ENCODE results near the gene RASA3. TPM values are rescaled to one million over a fixed set of nuclear protein-coding genes. Genes with fewer than 3 reads are reported as not detected.
"Not testable (repeated sequence)": the region's sequence is repeated elsewhere in the genome, so short reads cannot be mapped to it uniquely, and the experiment has no call there.

The RASA3 gene
- total RNA-seq, 1 experiment from 2014 or later = 13.2 TPM

DNA sequence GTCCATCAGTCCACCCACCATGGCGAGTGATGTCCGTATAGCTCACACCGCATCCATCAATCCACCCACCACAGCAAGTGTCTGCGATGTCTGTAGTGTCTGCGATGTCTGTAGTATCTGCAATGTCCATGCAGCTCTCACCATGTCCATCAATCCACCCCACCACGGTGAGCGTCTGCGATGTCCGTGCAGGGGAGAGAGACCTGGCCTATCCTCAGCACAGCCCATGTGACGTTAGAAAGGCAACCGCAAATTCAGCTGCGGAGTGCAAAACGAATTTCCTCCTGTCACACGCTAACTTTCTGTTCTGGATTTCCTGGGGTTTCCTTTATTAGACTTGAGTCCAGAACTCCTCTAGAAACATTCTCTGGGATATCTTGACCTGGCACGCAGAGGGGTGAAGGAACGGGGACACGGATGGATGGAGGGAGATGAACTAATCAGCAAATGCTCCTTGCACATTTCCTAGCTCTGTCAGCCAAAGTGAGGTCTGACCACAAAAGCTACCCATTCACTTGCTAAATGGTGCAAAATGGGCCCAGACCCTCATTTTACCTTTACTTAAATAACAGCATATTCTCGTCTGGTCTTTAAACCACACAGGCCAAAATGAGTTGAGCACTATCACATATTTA is 18.3 kb downstream of the RASA3 start:
- no peak for DNase-seq (ENCODE audit: low read depth)

- not testable (repeated sequence) for DNase-seq (ENCODE audit: low read depth)
Measured at GRCh38 chr13:114113395-114113794, 19.0 kb downstream of the RASA3 start.

DNA sequence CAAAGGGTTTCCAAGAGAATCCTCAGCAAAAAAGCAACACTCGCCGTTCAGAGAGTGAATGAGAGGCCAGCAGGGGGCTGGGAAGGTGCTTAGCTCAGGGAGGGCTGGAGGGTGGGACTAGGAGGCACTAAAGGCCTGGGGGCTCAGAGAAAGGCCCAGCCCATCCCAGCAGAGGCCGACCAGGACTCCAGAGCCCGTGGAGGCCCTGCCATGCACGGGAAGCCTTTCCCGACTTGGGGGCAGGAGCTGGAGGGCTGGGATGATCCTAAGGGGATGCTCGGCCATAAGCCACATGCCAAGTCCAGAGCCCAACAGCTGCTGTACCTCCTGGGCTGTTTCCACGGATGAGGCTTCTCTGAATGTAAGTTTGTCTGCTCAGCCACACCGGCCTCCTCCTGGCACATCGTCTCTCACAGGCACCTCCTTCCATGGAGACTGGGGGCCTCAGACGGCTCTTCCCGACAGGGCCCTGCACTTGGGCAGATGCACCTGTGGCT is 19.5 kb downstream of the RASA3 start:
- no peak for DNase-seq (ENCODE audit: low read depth)

DNA sequence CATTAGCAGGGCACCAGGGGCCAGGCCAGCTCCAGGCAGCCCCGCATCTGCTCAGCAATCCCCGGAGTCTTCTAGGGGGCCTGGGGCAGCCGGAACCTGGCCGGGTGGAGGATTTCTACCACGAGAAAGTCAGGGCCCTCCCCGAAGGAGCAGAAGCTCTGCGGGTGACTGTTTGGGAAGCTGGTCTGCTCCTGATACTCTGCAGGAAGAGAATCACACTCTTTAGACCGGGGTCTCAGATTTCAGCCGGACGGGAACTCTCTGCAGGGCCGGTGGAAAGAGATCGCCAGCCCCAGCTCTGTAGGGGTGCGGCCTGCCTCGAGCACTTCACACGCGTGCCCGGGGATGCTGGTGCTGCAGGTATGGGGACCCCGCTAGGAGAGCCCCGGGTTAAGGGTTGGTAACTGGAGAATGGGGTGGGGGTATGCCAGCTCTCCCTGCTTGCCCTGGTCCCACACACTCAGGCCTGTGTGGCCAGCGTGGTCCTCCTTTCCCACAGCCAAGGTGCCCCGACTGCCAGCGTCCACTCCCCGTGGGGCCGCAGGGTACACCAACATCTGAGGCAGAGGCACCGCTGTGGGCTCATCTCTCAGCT is 20.1 kb downstream of the RASA3 start:
- DNase-seq (ENCODE audit: low read depth) = no peak

- DNase-seq (ENCODE audit: low read depth) = no peak
Measured at GRCh38 chr13:114111577-114111976, 20.8 kb downstream of the RASA3 start.

GRCh38 chr13:114110830-114111189 is 21.6 kb downstream of the RASA3 start:
- not testable (repeated sequence) for DNase-seq (ENCODE audit: low read depth)

DNA sequence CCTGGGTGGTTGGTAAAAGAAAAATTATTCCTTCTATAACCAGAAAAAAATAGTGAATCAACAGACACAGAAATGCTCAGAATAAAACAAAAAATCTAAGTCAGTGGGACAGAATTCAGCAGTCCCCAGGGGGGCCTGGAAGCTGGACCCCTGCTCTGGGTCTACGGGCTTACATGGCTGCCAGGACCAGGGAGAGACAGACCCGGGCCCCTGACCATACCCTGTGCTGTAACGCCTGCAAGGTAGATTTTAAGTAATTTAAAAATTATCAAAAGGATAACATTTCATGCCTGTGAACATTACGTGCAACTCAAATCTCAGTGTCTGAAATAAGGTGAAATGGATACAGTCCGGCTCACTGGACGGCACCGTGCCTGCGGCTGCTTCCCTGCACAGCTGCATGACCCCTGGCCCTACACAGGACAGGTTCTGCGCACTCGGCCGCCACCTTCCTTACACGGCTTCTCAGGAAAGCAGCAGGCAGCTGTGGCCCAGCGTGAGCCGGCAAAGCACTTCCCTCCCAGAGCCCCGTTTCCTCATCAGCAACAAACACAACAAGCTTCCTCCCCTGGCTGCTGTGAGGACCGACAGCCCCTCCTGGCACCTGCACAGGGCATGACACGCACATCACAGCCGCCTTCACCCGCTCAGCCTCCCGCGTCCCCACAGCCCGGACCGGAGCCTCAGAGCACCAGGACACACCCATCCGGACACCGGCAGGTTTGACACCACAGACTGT is 22.2 kb downstream of the RASA3 start:
- no peak for DNase-seq (ENCODE audit: low read depth)

DNA sequence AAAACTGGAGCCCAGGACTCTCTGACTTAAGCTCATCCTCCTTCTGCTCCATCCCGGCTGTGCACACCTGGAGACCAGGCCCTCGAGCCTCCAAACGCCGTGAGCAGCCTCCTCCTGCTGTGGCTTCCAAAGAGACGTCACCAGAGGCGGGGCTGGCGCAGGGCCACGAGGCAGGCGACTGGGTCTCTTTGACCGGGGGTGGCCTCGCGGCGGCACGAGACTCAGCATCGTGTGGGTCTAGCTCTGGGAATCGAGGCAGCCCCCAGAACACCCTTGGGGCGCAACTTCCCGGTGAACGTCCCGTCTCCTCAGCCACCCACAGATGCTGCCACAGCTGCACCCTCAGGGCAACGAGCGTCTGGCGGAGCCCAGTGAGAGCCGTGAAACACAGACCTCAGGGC is 22.8 kb downstream of the RASA3 start:
- no peak for DNase-seq (ENCODE audit: low read depth)

- DNase-seq (ENCODE audit: low read depth) = no peak
Measured at GRCh38 chr13:114108894-114109293, 23.5 kb downstream of the RASA3 start.

- no peak for DNase-seq (ENCODE audit: low read depth)
Measured at GRCh38 chr13:114108141-114108761, 24.2 kb downstream of the RASA3 start.

DNA sequence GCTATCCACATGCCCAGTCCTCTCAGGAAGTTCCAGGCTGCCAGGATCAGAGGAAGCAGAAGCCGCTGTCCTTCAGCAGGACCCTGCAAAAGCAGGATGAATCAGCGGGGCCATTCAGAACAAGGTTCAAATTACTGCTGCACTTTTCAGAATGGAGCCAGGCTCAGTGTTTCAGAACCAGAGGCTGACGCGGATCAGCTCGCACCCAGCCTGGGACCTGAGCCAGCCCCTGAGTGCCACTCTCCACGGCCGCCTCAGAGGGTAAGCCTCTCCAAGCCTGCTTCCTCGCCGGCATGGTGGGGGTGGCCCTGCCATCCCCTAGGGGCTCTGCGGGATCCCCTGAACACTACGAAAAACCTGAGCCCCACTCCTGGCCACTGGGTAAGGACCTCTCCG is 24.7 kb downstream of the RASA3 start:
- peak; percentile 73 for DNase-seq (ENCODE audit: low read depth)

DNA sequence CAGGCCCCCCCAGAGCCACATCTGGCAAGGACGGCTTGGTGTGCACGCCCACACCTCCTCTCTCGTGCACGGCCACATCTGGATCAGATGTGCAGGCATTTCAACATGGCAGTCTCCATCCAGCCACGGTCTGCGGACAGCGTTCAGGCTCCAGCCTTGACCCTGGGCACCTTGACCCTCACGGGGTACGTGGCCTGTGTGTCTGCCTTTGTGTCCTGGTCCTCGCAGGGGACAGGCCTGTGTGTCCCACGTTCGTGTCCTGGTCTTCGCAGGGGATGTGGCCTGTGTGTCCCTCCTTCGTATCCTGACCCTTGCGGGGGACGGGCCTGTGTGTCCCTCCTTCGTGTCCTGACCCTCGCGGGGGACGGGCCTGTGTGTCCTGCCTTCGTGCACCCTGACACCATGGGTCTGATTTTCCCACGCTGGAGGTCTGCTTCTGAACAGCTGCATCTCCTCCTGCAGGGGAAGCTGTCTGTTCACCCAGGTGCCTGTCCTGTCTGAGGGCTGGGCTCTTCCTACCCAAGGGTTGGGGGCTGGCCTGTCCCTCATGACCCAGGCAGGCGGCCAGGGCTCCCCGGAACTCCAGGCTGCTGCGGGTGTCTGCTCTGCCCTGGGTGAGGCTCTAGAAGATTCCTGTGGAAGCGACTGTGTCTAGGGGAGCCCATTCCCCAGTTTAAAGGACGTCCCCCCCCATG is 25.3 kb downstream of the RASA3 start:
- DNase-seq (ENCODE audit: low read depth) = no peak

GRCh38 chr13:114106526-114106925 is 25.9 kb downstream of the RASA3 start:
- DNase-seq (ENCODE audit: low read depth) = no peak

DNA sequence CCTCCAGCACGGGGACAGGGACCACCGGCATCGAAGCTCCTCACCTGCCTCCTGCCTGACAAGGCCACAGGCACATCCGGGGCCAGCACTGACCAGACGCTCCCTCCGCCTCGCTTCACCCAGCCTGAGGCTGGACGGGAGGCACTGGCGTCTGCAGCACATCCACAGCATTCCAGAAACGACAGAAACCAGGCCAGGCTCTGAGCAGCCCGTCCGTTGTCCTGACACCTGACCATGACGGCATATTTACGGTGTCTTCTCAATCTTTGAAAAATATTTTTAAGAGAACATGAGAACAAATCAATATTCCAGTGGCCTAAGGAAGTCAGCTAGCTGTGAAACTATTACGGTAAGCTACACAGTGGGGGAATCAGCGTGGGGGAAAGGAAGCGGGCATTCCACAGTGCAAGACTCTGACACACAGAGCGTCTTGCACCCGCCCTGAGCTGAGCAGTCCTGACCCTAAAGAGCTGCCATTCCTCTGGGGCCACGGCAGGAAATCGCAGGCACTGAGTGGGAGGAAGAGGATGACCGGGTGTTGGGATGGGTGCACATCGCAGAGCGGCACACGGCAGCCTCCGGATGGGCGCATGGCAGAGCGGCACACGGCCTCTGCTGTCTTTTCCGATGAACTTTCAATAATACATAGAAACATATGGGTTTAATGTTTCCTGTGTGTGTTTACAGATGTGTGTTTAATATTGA is 26.8 kb downstream of the RASA3 start:
- DNase-seq (ENCODE audit: low read depth) = no peak

DNA sequence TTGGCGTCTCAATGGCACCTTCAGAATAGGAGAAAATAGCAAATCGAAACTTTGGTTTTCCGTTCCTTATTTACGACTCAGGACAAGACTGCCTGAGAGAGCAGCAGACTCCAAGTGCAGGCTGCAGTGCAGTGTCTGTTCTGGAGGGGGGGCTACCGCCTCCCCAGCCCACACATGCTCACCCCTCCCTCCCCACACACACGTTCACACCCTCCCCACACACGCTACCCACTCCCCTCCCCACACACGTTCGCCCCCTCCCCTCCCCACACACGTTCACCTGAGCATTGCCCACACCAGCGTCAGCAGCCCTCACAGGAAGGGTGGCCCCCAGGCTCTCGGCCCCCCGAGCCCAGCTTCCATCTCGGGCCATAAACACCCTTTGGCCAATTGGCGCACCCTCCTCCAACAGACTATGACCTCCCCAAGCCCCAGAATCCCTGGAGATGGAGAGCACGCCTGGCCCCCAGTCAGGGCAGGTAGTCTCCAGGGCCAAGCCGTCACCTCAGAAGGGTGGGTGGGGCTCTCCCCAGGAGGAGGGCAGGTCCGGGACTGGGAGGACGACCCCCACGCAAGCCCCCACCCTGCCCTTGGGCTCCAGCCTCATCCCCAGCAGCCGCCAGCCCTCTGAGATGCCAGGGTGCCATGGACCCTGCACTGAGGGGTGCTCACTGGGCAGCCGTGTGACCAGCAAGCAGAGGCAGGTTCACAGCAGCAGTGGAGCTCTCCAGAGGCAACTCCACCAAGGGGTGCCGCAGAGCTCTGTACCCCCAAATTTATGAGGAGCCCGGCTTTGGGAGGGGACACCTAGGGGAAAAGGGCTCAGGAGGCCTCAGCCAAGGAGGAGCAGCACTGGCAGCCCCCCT is 27.5 kb downstream of the RASA3 start:
- no peak for DNase-seq (ENCODE audit: low read depth)

DNA sequence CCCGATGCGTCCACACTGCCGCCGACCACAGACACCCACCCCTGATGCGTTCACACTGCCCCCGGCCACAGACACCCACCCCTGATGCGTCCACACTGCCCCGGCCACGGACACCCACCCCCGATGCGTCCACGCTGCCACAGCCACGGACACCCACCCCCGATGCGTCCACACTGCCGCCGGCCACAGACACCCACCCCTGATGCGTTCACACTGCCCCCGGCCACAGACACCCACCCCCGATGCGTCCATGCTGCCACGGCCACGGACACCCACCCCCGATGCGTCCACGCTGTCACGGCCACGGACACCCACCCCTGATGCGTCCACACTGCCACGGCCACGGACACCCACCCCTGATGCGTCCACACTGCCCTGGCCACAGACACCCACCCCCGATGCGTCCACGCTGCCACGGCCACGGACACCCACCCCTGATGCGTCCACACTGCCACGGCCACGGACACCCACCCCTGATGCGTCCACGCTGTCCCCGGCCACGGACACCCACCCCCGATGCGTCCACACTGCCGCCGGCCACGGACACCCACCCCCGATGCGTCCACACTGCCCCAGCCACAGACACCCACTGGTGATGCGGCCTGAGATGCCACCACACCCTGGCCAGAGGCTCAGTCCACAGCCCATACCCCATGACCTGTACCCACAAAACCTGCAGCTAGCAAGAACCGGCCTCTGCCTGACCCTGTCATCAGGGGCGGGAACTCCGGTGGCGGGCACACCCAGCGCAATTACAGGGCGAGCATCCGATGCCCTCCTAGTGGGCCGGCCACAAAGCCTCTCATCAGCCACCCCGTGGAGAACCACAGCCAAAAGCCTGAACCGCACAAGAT is 28.4 kb downstream of the RASA3 start:
- DNase-seq (ENCODE audit: low read depth) = no peak

GRCh38 chr13:114103289-114103621 is 29.2 kb downstream of the RASA3 start:
- DNase-seq (ENCODE audit: low read depth) = not testable (repeated sequence)

DNA sequence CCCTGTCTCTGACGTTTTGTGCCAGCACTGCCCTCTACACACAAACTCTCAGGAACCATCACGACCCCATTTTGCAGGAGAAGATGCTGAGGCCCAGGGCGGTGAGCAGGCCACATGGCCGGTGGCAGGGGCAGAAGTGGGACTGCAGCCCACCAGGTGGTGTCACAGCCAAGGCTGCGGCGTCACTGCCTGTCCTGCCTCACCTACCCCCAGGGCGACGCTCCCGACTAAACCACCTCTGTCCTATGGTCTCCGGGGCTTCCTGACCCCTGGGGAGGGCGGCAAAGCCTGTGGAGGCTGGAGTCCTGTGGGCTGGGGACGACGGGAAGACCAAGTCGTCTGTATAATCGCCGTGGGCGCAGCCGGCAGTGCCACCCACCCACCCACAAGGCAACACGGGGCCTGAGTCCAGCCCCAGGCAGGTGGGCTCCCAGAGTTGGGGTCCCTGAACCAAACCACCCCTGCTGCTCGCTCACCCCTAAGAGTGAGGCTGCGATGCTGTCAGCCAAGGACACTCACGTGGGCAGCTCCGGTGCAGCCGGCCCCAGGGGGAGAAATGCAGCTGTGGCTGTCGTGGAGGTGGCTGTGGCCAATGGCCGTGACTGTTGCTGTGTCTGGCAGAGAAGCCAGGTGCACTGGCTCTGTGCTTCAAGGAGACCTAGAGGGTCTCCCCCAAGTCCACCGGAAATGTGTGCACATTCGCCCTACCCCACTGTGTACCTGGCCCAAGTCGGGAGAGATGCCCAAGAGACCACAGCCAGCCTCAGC is 29.7 kb downstream of the RASA3 start:
- no peak for DNase-seq (ENCODE audit: low read depth)

GRCh38 chr13:114102131-114102520 is 30.3 kb downstream of the RASA3 start:
- no peak for DNase-seq (ENCODE audit: low read depth)
